GM10248 (cell line): Measurements from ENCODE around the gene ARL4C.

Source experiments
- CTCF ChIA-PET: fragments of 300-600 bp; sonication (Branson Sonifier 250); formaldehyde crosslinking; extraction: SDS; loops from one replicate; lab custom pipeline; 2021; ENCODE audit warnings: antibody characterized with exemption; lab: Yijun Ruan, JAX
- POLR2A ChIA-PET: fragments of 350-650 bp; sonication (Branson Sonifier 250); formaldehyde crosslinking; extraction: SDS; loops from one replicate; lab custom pipeline; 2020; ENCODE audit warnings: antibody characterized with exemption; lab: Yijun Ruan, JAX
- DNase-seq: peaks from one replicate; pipeline ENCODE4 v3.0.0; 2012; ENCODE audit errors: extremely low spot score
- CTCF ChIP-seq: IDR thresholded peaks from 2 replicates; pipeline ENCODE4 v1.5.1; 2012; ENCODE audit warnings: mild to moderate bottlenecking, low read depth; ENCODE audit errors: extremely low read depth, missing control alignments, control extremely low read depth

The ARL4C gene

GRCh38 chr2:234469251-234469845 lies 27.5 kb downstream of the ARL4C start:
- ChIA-PET POLR2A (no interaction called here), CTCF (interaction anchor here (0.9 kb wide), 2 partner anchors 11 to 21 kb away, joined by 3 read pairs; no protein-coding TSS in a partner anchor)
- no peak for TF ChIP-seq CTCF
- DNase-seq: no peak

GRCh38 chr2:234468503-234468902 lies 28.4 kb downstream of the ARL4C start:
- no peak for DNase-seq
- ChIA-PET CTCF (interaction anchor here (0.9 to 1.3 kb wide), 2 partner anchors 10 to 58 kb away, joined by 3 read pairs; no protein-coding TSS in a partner anchor), POLR2A (no interaction called here)
- no peak for TF ChIP-seq CTCF

- ChIA-PET CTCF (interaction anchor here (0.8 to 1.3 kb wide), 4 partner anchors 8 to 57 kb away, joined by 3 to 5 read pairs (median 4); no protein-coding TSS in a partner anchor), POLR2A (no interaction called here)
- DNase-seq: no peak
- no peak for TF ChIP-seq CTCF
Observed at GRCh38 chr2:234467289-234467688, 29.6 kb downstream of the ARL4C start.

- no peak for DNase-seq
- CTCF ChIA-PET: no interaction called here
- no peak for TF ChIP-seq CTCF
- POLR2A ChIA-PET: no interaction called here
Observed at GRCh38 chr2:234464291-234464645, 32.6 kb downstream of the ARL4C start.

DNA sequence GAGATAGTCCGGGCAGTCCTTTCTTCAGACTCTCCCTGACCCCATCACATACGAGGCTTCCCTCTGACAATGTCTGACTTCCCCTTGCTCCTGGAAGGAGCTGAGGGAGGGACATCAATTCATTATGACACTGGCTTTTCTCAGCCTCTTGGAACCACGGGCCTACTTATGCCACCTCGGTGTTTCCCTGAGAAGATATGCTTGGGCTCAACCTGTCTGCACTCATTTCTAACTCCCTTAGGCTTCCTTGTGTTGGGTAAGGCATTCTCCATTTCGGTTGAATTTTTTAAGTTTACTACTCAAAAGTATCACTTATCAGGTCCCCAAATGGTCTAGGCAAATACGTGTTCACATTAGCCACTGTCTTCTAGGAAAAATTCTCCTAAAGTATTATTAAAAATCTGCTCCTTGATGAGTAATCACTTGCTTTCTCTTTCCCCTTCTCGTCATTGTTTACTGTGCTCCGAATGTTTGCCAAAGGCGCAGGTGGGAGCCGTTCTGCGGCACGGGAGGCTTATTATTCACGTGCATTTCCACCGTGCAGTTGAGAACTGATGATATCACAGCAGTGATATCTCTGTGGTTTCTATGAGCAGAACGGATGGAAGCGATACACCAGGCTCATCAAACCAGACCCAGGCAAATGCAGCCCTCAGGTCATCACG lies 33.1 kb downstream of the ARL4C start:
- no peak for DNase-seq
- TF ChIP-seq CTCF: no peak
- ChIA-PET POLR2A (no interaction called here), CTCF (no interaction called here)

DNA sequence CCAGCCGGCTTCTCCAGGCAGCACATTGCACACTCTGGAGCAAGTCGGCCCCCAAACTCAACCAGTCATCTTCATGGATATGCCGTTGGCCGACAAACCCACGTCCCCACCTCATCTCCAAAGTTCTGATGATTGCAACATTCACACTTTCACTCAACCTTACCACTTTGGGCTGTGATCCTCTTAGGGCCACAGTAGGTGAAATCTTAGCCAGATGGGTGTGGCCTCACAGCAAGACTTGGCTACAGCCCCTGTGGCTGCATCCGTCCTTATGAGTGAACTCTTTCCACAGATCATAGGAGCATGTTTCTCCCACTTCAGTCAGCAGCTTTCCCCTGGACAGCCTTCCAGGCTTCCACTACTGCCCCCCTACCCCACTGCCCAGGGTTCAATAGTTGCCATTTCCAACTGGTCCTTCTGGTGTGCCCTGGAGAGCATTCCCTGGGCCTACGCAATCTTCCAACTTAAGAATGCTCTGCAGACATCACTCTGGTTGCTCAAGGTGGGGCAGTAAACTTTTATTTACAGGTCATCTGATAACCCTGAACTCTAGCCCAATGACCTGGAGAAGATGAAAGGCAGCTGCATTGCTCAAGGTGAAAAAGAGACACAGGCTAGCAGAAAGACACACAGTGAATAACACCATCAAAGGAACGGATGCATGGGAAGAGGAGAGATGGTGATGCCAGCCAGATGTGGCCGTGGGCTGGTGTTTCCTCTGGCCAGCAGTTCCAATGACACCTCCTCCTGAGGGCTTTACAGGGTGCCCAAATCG lies 34.5 kb downstream of the ARL4C start:
- POLR2A ChIA-PET: no interaction called here
- TF ChIP-seq CTCF: no peak
- CTCF ChIA-PET: no interaction called here
- DNase-seq: no peak
